ENCODE results near the gene KANSL3.

The KANSL3 gene

GRCh38 chr2:96551605-96552314 is 86.4 kb downstream of the KANSL3 start:
- peaks cover under 1% of the 10 kb centered on the region for H3K9me3 Mint-ChIP-seq
- H3K4me3 Mint-ChIP-seq: no peak overlapping the region
- H3K4me1 Mint-ChIP-seq: peaks cover 27% of the 10 kb centered on the region
- DNase-seq: no peak
- H3K27ac Mint-ChIP-seq: no peak overlapping the region
- ATAC-seq: no peak
- H3K27me3 Mint-ChIP-seq: no peaks in the 10 kb centered on the region
- peaks cover 17% of the 10 kb centered on the region for H3K36me3 Mint-ChIP-seq (ENCODE audit: low read depth)

- no peak overlapping the region for H3K27ac Mint-ChIP-seq
- peaks cover 22% of the 10 kb centered on the region for H3K36me3 Mint-ChIP-seq (ENCODE audit: low read depth)
Measured at GRCh38 chr2:96550787-96551604, 87.1 kb downstream of the KANSL3 start.

GRCh38 chr2:96549967-96550786 is 87.9 kb downstream of the KANSL3 start:
- H3K4me3 Mint-ChIP-seq: no peak overlapping the region
- DNase-seq (no peak), ATAC-seq (no peak)
- peaks cover 28% of the 10 kb centered on the region for H3K36me3 Mint-ChIP-seq (ENCODE audit: low read depth)
- no peaks in the 10 kb centered on the region for H3K27me3 Mint-ChIP-seq
- H3K27ac Mint-ChIP-seq: no peak overlapping the region
- peaks cover 39% of the 10 kb centered on the region for H3K4me1 Mint-ChIP-seq
- H3K9me3 Mint-ChIP-seq: no peaks in the 10 kb centered on the region

More at GRCh38 chr2:96550787-96551604, 87.1 kb downstream of the KANSL3 start:
- H3K27me3 Mint-ChIP-seq: no peaks in the 10 kb centered on the region
- DNase-seq: no peak
- H3K4me1 Mint-ChIP-seq: peaks cover 31% of the 10 kb centered on the region
- ATAC-seq: no peak
- H3K9me3 Mint-ChIP-seq: no peaks in the 10 kb centered on the region
- no peak overlapping the region for H3K4me3 Mint-ChIP-seq

GRCh38 chr2:96549466-96549785 is 88.7 kb downstream of the KANSL3 start:
- DNase-seq (no peak), ATAC-seq (no peak)
- Mint-ChIP-seq H3K4me1 (peaks cover 47% of the 10 kb centered on the region), H3K27me3 (no peaks in the 10 kb centered on the region), H3K36me3 (ENCODE audit: low read depth) (peaks cover 35% of the 10 kb centered on the region), H3K27ac (no peak overlapping the region), H3K4me3 (no peak overlapping the region), H3K9me3 (no peaks in the 10 kb centered on the region)

GRCh38 chr2:96548558-96549465 is 89.3 kb downstream of the KANSL3 start:
- Mint-ChIP-seq H3K9me3 (no peaks in the 10 kb centered on the region), H3K27me3 (no peaks in the 10 kb centered on the region), H3K4me1 (peaks cover 48% of the 10 kb centered on the region), H3K36me3 (ENCODE audit: low read depth) (peaks cover 41% of the 10 kb centered on the region), H3K27ac (no peak overlapping the region), H3K4me3 (no peak overlapping the region)
- DNase-seq (no peak), ATAC-seq (no peak)

- no peaks in the 10 kb centered on the region for H3K9me3 Mint-ChIP-seq
- peaks cover 51% of the 10 kb centered on the region for H3K4me1 Mint-ChIP-seq
- DNase-seq (no peak), ATAC-seq (no peak)
- H3K27ac Mint-ChIP-seq: peak overlapping the region; percentile 10
- peaks cover 51% of the 10 kb centered on the region for H3K36me3 Mint-ChIP-seq (ENCODE audit: low read depth)
- H3K4me3 Mint-ChIP-seq: no peak overlapping the region
- H3K27me3 Mint-ChIP-seq: no peaks in the 10 kb centered on the region
Measured at GRCh38 chr2:96547731-96548171, 90.4 kb downstream of the KANSL3 start.

GRCh38 chr2:96547203-96547641 is 90.9 kb downstream of the KANSL3 start:
- H3K4me3 Mint-ChIP-seq: no peak overlapping the region
- H3K4me1 Mint-ChIP-seq: peaks cover 54% of the 10 kb centered on the region
- ATAC-seq: no peak
- peaks cover 55% of the 10 kb centered on the region for H3K36me3 Mint-ChIP-seq (ENCODE audit: low read depth)
- H3K27me3 Mint-ChIP-seq: no peaks in the 10 kb centered on the region
- no peaks in the 10 kb centered on the region for H3K9me3 Mint-ChIP-seq
- DNase-seq: no peak
- peak overlapping the region; percentile 10 for H3K27ac Mint-ChIP-seq

GRCh38 chr2:96546797-96547196 is 91.3 kb downstream of the KANSL3 start:
- Mint-ChIP-seq H3K4me1 (peaks cover 57% of the 10 kb centered on the region), H3K4me3 (no peak overlapping the region), H3K27me3 (no peaks in the 10 kb centered on the region), H3K27ac (no peak overlapping the region), H3K36me3 (ENCODE audit: low read depth) (peaks cover 54% of the 10 kb centered on the region), H3K9me3 (no peaks in the 10 kb centered on the region)
- ATAC-seq (no peak), DNase-seq (no peak)

- H3K36me3 Mint-ChIP-seq (ENCODE audit: low read depth): peaks cover 58% of the 10 kb centered on the region
- H3K4me1 Mint-ChIP-seq: peaks cover 62% of the 10 kb centered on the region
- peak; percentile 47 for ATAC-seq
Measured at GRCh38 chr2:96546321-96546720, 91.8 kb downstream of the KANSL3 start.

More at GRCh38 chr2:96546321-96546720, 91.8 kb downstream of the KANSL3 start:
- H3K4me3 Mint-ChIP-seq: peak overlapping the region; percentile 49
- H3K27me3 Mint-ChIP-seq: no peaks in the 10 kb centered on the region
- peak overlapping the region; percentile 71 for H3K27ac Mint-ChIP-seq
- DNase-seq: peak; percentile 40
- no peaks in the 10 kb centered on the region for H3K9me3 Mint-ChIP-seq

All from activated naive CD8-positive, alpha-beta T cell treated with anti-CD3 and anti-CD28 coated beads, Interleukin-2, amount 50 U/mL, for 24 hours (primary cell).